Measurements from ENCODE around the gene SLC20A1.
"Not testable (repeated sequence)": the region's sequence is repeated elsewhere in the genome, so short reads cannot be mapped to it uniquely, and the experiment has no call there.

The SLC20A1 gene

DNA sequence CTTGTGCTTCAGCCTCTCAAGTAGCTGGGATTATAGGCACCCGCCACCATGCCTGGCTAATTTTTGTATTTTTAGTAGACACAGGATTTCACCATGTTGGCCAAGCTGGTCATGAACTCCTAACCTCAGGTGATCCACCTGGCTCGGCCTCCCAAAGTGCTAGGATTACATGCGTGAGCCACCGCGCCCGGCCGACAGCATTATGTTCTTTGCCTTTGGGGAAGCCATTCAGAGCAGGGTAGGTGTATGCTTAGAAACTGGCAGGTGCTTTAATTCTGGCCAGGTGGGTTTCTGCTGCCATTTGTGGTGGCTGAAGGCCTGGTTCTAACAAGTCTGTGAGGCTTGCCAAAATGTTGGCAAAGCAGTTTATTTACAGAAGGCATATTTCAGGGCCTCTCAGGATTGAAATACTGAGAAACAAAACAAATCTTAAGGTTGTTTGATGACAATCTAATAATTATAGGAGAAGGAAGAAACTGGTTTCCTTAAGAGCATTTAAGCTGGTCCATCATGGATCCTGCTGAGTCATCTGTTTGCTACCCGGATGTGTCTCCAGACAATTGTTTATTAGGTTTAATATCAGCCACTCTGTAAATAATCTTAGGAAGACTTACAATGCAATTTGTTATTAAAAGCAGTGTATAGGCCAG is 16.0 kb downstream of the SLC20A1 start:
- Histone ChIP-seq H3K27me3 (ENCODE audit: control insufficient read depth in 1 of 2, insufficient read depth in 2 of 2, low read length in 2 of 2) (no peaks in the 10 kb centered on the region), H3K4me1 (ENCODE audit: control insufficient read depth in 1 of 2, insufficient read depth in 2 of 2, low read length in 2 of 2) (peaks cover 0 to 7% of the 10 kb centered on the region in 2 donors), H3K9ac (ENCODE audit: low read depth in 1 of 2, low read length in 2 of 2) (no peak overlapping the region), H3K9me3 (ENCODE audit: control insufficient read depth in 1 of 2, low read length in 2 of 2) (no peaks in the 10 kb centered on the region), H3K36me3 (ENCODE audit: control insufficient read depth in 1 of 2, insufficient read depth in 2 of 2, low read length in 2 of 2) (peaks cover 32 to 79% of the 10 kb centered on the region in 2 donors), H3K4me3 (ENCODE audit: low read depth in 1 of 2, low read length in 2 of 2) (no peak overlapping the region), H3K27ac (ENCODE audit: low read depth, low read length) (no peak overlapping the region)

DNA sequence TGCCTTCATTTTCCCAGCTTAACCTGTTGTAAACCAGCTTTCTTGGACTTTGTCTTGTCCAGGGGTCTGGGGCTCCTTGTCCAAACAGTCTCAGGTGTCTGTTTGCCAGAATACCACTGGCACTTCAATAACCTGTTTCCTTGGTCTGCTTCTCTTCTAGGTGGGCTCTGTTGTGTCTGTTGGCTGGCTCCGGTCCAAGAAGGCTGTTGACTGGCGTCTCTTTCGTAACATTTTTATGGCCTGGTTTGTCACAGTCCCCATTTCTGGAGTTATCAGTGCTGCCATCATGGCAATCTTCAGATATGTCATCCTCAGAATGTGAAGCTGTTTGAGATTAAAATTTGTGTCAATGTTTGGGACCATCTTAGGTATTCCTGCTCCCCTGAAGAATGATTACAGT is 17.0 kb downstream of the SLC20A1 start:
- H3K27ac ChIP-seq (ENCODE audit: low read depth, low read length) = no peak overlapping the region
- H3K9ac ChIP-seq (ENCODE audit: low read depth in 1 of 2, low read length in 2 of 2) = no peak overlapping the region
- peaks cover 31 to 70% of the 10 kb centered on the region in 2 donors for H3K36me3 ChIP-seq (ENCODE audit: control insufficient read depth in 1 of 2, insufficient read depth in 2 of 2, low read length in 2 of 2)
- H3K27me3 ChIP-seq (ENCODE audit: control insufficient read depth in 1 of 2, insufficient read depth in 2 of 2, low read length in 2 of 2) = no peaks in the 10 kb centered on the region
- peaks cover 0 to 7% of the 10 kb centered on the region in 2 donors for H3K4me1 ChIP-seq (ENCODE audit: control insufficient read depth in 1 of 2, insufficient read depth in 2 of 2, low read length in 2 of 2)
- H3K4me3 ChIP-seq (ENCODE audit: low read depth in 1 of 2, low read length in 2 of 2) = no peak overlapping the region
- H3K9me3 ChIP-seq (ENCODE audit: control insufficient read depth in 1 of 2, low read length in 2 of 2) = no peaks in the 10 kb centered on the region

DNA sequence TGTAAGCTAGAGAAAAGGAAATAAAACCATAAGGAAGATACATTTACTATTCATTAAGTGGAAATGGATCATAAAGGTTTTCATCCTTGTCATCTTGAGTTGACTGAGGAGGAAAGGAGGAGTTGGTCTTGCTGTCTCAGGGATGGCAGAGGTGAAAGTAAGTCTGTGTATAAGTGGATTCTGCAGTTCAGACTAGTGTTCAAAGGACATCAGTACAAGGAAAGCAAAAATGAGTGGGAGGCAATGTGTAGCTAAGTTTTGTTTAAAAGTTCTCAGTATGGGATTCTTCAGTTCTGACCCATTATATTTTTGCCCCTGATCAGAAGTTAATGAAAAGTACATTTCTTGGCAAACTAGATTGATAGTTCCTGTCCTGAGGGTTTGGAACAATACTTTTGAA is 18.9 kb downstream of the SLC20A1 start:
- no peak overlapping the region for H3K4me3 ChIP-seq (ENCODE audit: low read depth in 1 of 2, low read length in 2 of 2)
- H3K27ac ChIP-seq (ENCODE audit: low read depth, low read length) = no peak overlapping the region
- no peak overlapping the region for H3K9ac ChIP-seq (ENCODE audit: low read depth in 1 of 2, low read length in 2 of 2)
- H3K36me3 ChIP-seq (ENCODE audit: control insufficient read depth in 1 of 2, insufficient read depth in 2 of 2, low read length in 2 of 2) = peaks cover 19 to 50% of the 10 kb centered on the region in 2 donors
- no peaks in the 10 kb centered on the region for H3K27me3 ChIP-seq (ENCODE audit: control insufficient read depth in 1 of 2, insufficient read depth in 2 of 2, low read length in 2 of 2)
- H3K4me1 ChIP-seq (ENCODE audit: control insufficient read depth in 1 of 2, insufficient read depth in 2 of 2, low read length in 2 of 2) = peaks cover 0 to 4% of the 10 kb centered on the region in 2 donors
- no peaks in the 10 kb centered on the region for H3K9me3 ChIP-seq (ENCODE audit: control insufficient read depth in 1 of 2, low read length in 2 of 2)

DNA sequence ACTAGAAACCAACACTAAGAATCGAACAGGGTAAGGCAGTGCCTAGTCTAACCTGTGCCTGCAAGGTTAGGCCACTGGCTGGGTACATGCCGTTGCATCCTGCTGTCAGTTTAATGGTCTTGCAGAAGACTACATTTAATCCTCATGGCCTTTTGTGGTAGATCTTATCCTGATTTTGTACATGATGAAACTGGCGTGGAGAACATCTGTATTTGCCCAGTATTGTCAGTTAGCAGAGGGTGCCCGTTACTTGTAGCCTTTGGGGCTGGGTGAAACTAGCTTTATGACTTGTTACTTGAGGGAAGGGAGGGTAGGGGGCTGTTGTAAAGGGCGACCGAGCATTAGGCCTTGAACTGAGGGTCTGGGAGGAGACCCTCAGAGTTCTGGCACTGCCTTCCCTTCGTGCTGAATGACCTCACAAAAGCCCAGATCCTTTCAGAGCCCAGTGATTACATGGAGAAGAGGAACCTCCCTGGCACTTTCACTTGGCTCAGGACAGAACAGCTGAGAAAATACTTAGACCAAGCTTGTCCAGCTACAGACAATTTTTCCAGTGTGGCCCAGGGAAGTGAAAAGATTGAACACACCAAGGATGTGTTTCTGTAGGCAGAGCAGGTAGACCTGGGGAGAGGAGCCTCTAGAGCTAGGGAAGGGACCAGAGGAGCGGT is 19.5 kb downstream of the SLC20A1 start:
- H3K27me3 ChIP-seq (ENCODE audit: control insufficient read depth in 1 of 2, insufficient read depth in 2 of 2, low read length in 2 of 2) = no peaks in the 10 kb centered on the region
- no peak overlapping the region for H3K9ac ChIP-seq (ENCODE audit: low read depth in 1 of 2, low read length in 2 of 2)
- H3K9me3 ChIP-seq (ENCODE audit: control insufficient read depth in 1 of 2, low read length in 2 of 2) = no peaks in the 10 kb centered on the region
- H3K27ac ChIP-seq (ENCODE audit: low read depth, low read length) = no peak overlapping the region
- peaks cover 16 to 45% of the 10 kb centered on the region in 2 donors for H3K36me3 ChIP-seq (ENCODE audit: control insufficient read depth in 1 of 2, insufficient read depth in 2 of 2, low read length in 2 of 2)
- no peaks in the 10 kb centered on the region for H3K4me1 ChIP-seq (ENCODE audit: control insufficient read depth in 1 of 2, insufficient read depth in 2 of 2, low read length in 2 of 2)
- H3K4me3 ChIP-seq (ENCODE audit: low read depth in 1 of 2, low read length in 2 of 2) = no peak overlapping the region

DNA sequence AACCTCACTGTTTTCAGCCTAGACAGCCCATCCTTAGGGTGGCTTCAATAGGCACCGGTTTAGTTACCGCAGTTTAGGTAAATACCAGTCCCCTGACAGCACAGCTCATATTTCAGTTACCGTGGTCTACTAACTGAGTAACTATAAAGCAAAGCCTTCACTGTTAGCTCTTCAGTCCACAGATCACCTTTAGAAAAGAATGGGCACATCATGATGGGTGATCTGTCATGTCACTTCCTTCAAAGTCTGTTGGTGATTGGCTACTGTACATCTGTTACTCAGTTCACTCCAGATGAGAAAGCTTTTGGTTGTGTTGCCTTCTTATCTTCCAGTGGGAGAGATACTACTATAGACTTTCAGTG is 21.0 kb downstream of the SLC20A1 start:
- Histone ChIP-seq H3K36me3 (ENCODE audit: control insufficient read depth in 1 of 2, insufficient read depth in 2 of 2, low read length in 2 of 2) (peaks cover 12 to 32% of the 10 kb centered on the region in 2 donors), H3K27ac (ENCODE audit: low read depth, low read length) (no peak overlapping the region), H3K9me3 (ENCODE audit: control insufficient read depth in 1 of 2, low read length in 2 of 2) (no peaks in the 10 kb centered on the region), H3K9ac (ENCODE audit: low read depth in 1 of 2, low read length in 2 of 2) (no peak overlapping the region), H3K4me3 (ENCODE audit: low read depth in 1 of 2, low read length in 2 of 2) (no peak overlapping the region), H3K27me3 (ENCODE audit: control insufficient read depth in 1 of 2, insufficient read depth in 2 of 2, low read length in 2 of 2) (no peaks in the 10 kb centered on the region), H3K4me1 (ENCODE audit: control insufficient read depth in 1 of 2, insufficient read depth in 2 of 2, low read length in 2 of 2) (no peaks in the 10 kb centered on the region)

DNA sequence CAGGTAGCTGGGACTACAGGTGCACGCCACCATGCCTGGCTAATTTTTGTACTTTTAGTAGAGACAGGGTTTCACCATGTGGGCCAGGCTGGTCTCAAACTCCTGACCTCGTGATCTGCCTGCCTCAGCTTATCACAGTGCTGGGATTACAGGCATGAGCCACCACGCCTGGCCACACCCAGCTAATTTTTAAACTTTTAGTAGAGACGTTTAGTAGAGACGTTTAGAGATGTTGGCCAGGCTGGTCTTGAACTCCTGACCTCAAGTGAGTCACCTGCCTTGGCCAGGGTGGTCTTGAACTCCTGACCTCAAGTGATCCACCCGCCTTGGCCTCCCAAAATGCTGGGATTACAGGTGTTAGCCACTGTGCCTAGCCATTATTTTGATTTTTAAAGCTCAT is 21.8 kb downstream of the SLC20A1 start:
- not testable (repeated sequence) for H3K9me3 ChIP-seq (ENCODE audit: control insufficient read depth in 1 of 2, low read length in 2 of 2); H3K9ac ChIP-seq (ENCODE audit: low read depth in 1 of 2, low read length in 2 of 2); H3K4me3 ChIP-seq (ENCODE audit: low read depth in 1 of 2, low read length in 2 of 2); H3K27ac ChIP-seq (ENCODE audit: low read depth, low read length); H3K4me1 ChIP-seq (ENCODE audit: control insufficient read depth in 1 of 2, insufficient read depth in 2 of 2, low read length in 2 of 2); H3K27me3 ChIP-seq (ENCODE audit: control insufficient read depth in 1 of 2, insufficient read depth in 2 of 2, low read length in 2 of 2)
- peaks cover 12 to 25% of the 10 kb centered on the region in 2 donors for H3K36me3 ChIP-seq (ENCODE audit: control insufficient read depth in 1 of 2, insufficient read depth in 2 of 2, low read length in 2 of 2)

DNA sequence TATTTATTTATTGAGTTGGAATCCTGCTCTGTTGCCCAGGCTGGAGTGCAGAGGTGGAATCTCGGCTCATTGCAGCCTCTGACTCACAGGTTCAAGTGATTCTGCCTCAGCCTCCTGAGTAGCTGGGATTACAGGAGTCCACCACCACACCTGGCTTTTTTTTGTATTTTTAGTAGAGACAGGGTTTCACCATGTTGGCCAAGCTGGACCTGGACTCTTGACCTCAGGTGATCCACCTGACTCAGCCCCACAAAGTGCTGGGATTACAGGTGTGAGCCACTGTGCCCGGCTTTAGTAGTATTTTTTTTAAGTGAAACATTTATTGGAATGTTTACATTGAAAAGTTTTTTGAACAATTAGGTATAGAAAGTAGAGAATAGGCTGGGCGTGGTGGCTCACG is 23.9 kb downstream of the SLC20A1 start:
- no peak overlapping the region for H3K9ac ChIP-seq (ENCODE audit: low read depth in 1 of 2, low read length in 2 of 2)
- H3K9me3 ChIP-seq (ENCODE audit: control insufficient read depth in 1 of 2, low read length in 2 of 2) = no peaks in the 10 kb centered on the region
- peaks cover 3 to 9% of the 10 kb centered on the region in 2 donors for H3K36me3 ChIP-seq (ENCODE audit: control insufficient read depth in 1 of 2, insufficient read depth in 2 of 2, low read length in 2 of 2)
- H3K4me3 ChIP-seq (ENCODE audit: low read depth in 1 of 2, low read length in 2 of 2) = no peak overlapping the region
- H3K27me3 ChIP-seq (ENCODE audit: control insufficient read depth in 1 of 2, insufficient read depth in 2 of 2, low read length in 2 of 2) = no peaks in the 10 kb centered on the region
- no peak overlapping the region for H3K27ac ChIP-seq (ENCODE audit: low read depth, low read length)
- no peaks in the 10 kb centered on the region for H3K4me1 ChIP-seq (ENCODE audit: control insufficient read depth in 1 of 2, insufficient read depth in 2 of 2, low read length in 2 of 2)

DNA sequence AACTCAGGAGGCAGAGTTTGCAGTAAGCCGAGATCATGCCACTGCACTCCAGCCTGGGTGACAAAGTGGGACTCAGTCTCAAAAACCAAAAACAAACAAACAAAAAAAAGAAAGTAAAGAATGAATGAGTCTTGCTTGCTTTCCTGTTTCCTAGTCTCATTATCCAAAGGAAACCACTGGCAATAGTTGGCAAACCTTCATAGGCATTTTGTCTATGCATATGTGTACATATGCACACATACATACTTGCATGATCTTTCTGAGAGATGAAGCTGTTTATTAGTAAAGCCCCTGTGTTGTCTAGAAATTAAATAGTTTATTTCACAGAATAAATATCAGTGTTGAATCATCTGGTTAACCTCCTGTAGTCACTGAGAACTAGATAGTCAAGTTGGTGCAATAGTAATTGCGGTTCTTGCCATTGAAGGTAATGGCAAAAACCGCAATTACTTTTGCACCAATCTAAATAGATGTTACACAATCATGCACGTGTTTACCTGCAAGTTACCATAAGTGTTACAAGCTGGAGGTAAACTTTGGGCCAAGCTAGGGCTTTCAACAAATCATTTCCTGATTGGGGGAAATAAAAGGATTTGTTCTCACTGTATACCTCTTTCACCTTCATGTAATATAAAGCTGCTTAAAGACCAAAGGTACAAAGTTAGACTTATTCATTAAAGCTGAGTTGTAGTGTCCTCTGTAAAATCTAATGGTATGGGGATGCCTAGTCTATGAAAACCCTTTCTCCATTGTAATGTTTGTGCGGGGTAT is 24.7 kb downstream of the SLC20A1 start:
- H3K36me3 ChIP-seq (ENCODE audit: control insufficient read depth in 1 of 2, insufficient read depth in 2 of 2, low read length in 2 of 2) = peaks cover 0 to 1% of the 10 kb centered on the region in 2 donors
- no peaks in the 10 kb centered on the region for H3K4me1 ChIP-seq (ENCODE audit: control insufficient read depth in 1 of 2, insufficient read depth in 2 of 2, low read length in 2 of 2)
- H3K27ac ChIP-seq (ENCODE audit: low read depth, low read length) = no peak overlapping the region
- no peak overlapping the region for H3K4me3 ChIP-seq (ENCODE audit: low read depth in 1 of 2, low read length in 2 of 2)
- no peak overlapping the region for H3K9ac ChIP-seq (ENCODE audit: low read depth in 1 of 2, low read length in 2 of 2)
- H3K27me3 ChIP-seq (ENCODE audit: control insufficient read depth in 1 of 2, insufficient read depth in 2 of 2, low read length in 2 of 2) = no peaks in the 10 kb centered on the region
- H3K9me3 ChIP-seq (ENCODE audit: control insufficient read depth in 1 of 2, low read length in 2 of 2) = no peaks in the 10 kb centered on the region

DNA sequence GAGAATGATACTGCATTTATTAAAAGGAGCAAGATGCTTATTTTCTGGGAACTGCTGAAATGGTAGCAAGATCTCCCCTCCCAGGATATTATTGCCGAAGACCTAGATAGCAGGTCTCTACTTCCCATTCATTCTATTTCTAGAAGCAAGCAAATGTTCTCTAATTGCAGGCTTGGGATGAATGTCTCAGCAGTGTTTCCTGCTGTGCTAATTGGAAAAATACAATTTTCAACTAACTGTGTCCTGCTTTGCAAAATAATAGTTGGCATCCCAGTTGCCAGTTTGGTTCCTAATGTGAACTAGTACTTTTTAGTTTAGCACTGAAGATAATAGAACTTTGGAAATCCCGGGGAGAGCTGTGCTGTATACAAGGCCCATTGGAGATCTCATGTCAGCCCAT is 26.1 kb downstream of the SLC20A1 start:
- H3K9ac ChIP-seq (ENCODE audit: low read depth in 1 of 2, low read length in 2 of 2) = no peak overlapping the region

DNA sequence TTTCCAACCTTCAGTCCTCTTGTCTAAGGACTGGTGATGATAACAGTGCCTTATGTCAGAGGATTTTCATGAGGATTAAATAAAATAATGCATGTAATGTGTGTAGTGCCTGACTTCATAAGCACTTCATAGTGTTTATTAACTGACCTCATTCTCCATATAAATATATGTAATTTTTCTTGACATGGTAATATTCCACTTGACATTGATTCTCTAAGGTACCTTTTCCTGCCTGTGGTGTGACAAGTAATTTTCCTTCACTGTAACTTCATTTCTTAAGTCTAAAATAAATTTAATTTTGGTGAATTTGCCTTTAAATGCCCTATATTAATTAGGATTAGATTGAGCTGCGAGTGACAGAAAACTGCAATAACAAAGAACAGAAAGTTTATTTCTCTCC is 27.3 kb downstream of the SLC20A1 start:
- H3K9ac ChIP-seq (ENCODE audit: low read depth in 1 of 2, low read length in 2 of 2) = no peak overlapping the region
- H3K27me3 ChIP-seq (ENCODE audit: control insufficient read depth in 1 of 2, insufficient read depth in 2 of 2, low read length in 2 of 2) = no peaks in the 10 kb centered on the region
- no peaks in the 10 kb centered on the region for H3K36me3 ChIP-seq (ENCODE audit: control insufficient read depth in 1 of 2, insufficient read depth in 2 of 2, low read length in 2 of 2)
- H3K9me3 ChIP-seq (ENCODE audit: control insufficient read depth in 1 of 2, low read length in 2 of 2) = no peaks in the 10 kb centered on the region
- no peaks in the 10 kb centered on the region for H3K4me1 ChIP-seq (ENCODE audit: control insufficient read depth in 1 of 2, insufficient read depth in 2 of 2, low read length in 2 of 2)
- no peak overlapping the region for H3K27ac ChIP-seq (ENCODE audit: low read depth, low read length)
- no peak overlapping the region for H3K4me3 ChIP-seq (ENCODE audit: low read depth in 1 of 2, low read length in 2 of 2)

More for the DNA sequence above, 26.1 kb downstream of the SLC20A1 start:
- Histone ChIP-seq H3K4me1 (ENCODE audit: control insufficient read depth in 1 of 2, insufficient read depth in 2 of 2, low read length in 2 of 2) (no peaks in the 10 kb centered on the region), H3K9me3 (ENCODE audit: control insufficient read depth in 1 of 2, low read length in 2 of 2) (no peaks in the 10 kb centered on the region), H3K27ac (ENCODE audit: low read depth, low read length) (no peak overlapping the region), H3K27me3 (ENCODE audit: control insufficient read depth in 1 of 2, insufficient read depth in 2 of 2, low read length in 2 of 2) (no peaks in the 10 kb centered on the region), H3K4me3 (ENCODE audit: low read depth in 1 of 2, low read length in 2 of 2) (no peak overlapping the region), H3K36me3 (ENCODE audit: control insufficient read depth in 1 of 2, insufficient read depth in 2 of 2, low read length in 2 of 2) (no peaks in the 10 kb centered on the region)

Data from duodenal mucosa (tissue), 2 donors.